HL-60 (cell line): ENCODE measurements around the gene ABCE1.

ENCODE experiments used
- DNase-seq, 2 experiments: peaks; one replicate each; pipeline ENCODE4 v3.0.0-alpha.2; 2010 to 2020; ENCODE audit warnings: low read depth in 1 of 2, low spot score in 1 of 2
- H3K27ac ChIP-seq: fragments of 250-450 bp; sonication (Bioruptor Pico); replicated peaks from 2 replicates; pipeline ENCODE4 v1.5.1; 2020; ENCODE audit warnings: mild to moderate bottlenecking, moderate library complexity
- H3K27me3 ChIP-seq: fragments of 250-450 bp; sonication (Bioruptor Pico); 2 replicates; pipeline ENCODE4 v1.5.1; 2021; ENCODE audit warnings: mild to moderate bottlenecking, moderate library complexity; ENCODE audit not compliant: insufficient read depth, poor library complexity, severe bottlenecking
- H3K4me3 ChIP-seq: replicated peaks from 2 replicates; pipeline ENCODE4 v1.5.1; 2011; ENCODE audit warnings: mild to moderate bottlenecking, control low read depth, low read length; ENCODE audit not compliant: insufficient read depth
- CTCF ChIP-seq: IDR thresholded peaks from one replicate; pipeline ENCODE4 v1.5.1; 2011; ENCODE audit warnings: low read length, control low read depth, inconsistent platforms; ENCODE audit not compliant: insufficient read depth
- GABPA ChIP-seq: IDR thresholded peaks from 2 replicates; pipeline ENCODE4 v1.6.1; 2012; ENCODE audit warnings: low read depth
- POLR2AphosphoS5 ChIP-seq: IDR thresholded peaks from 2 replicates; pipeline ENCODE4 v1.6.1; 2012; ENCODE audit warnings: low read depth
- SPI1 ChIP-seq: IDR thresholded peaks from 2 replicates; pipeline ENCODE4 v1.6.1; 2012; ENCODE audit warnings: low read depth, mild to moderate bottlenecking, borderline replicate concordance
- TF ChIP-seq, protein P1 (sequence below): IDR thresholded peaks from 2 replicates; pipeline ENCODE4 v1.6.1; 2012; ENCODE audit warnings: low read depth; ENCODE audit not compliant: insufficient replicate concordance

Gene ABCE1

DNA sequence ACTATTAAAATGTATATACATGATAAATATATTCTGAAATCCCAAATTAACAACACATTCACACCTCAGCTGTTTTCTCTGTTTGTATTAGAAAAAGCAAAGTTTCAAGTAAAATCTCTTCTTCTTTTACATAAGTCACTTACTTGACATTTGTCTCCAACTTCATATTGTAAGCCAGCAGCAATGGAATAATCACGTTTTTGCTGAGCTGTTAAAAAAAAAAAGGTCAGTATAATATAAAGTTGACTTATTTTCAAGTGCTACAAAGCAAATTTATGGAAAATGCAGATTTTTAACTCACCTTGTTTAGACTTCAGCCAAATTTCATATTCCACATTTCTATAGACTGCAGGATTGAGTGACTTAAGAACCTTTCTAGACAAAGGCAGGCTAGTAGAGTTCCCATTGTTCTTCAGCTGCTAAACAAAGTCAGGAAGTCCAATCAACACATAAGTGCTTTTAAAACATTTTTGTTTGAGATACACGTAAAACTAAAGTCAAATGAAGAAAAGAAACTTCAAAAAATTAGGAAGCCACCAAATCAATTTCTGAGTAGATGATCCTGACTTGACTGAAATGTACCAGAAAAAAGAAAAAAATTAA, 57.3 kb downstream of the ABCE1 start:
- TF ChIP-seq SPI1, result no peak
- TF ChIP-seq GABPA, result no peak
- TF ChIP-seq, protein P1, sequence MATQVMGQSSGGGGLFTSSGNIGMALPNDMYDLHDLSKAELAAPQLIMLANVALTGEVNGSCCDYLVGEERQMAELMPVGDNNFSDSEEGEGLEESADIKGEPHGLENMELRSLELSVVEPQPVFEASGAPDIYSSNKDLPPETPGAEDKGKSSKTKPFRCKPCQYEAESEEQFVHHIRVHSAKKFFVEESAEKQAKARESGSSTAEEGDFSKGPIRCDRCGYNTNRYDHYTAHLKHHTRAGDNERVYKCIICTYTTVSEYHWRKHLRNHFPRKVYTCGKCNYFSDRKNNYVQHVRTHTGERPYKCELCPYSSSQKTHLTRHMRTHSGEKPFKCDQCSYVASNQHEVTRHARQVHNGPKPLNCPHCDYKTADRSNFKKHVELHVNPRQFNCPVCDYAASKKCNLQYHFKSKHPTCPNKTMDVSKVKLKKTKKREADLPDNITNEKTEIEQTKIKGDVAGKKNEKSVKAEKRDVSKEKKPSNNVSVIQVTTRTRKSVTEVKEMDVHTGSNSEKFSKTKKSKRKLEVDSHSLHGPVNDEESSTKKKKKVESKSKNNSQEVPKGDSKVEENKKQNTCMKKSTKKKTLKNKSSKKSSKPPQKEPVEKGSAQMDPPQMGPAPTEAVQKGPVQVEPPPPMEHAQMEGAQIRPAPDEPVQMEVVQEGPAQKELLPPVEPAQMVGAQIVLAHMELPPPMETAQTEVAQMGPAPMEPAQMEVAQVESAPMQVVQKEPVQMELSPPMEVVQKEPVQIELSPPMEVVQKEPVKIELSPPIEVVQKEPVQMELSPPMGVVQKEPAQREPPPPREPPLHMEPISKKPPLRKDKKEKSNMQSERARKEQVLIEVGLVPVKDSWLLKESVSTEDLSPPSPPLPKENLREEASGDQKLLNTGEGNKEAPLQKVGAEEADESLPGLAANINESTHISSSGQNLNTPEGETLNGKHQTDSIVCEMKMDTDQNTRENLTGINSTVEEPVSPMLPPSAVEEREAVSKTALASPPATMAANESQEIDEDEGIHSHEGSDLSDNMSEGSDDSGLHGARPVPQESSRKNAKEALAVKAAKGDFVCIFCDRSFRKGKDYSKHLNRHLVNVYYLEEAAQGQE, result no peak
- H3K27ac ChIP-seq, result no peak overlapping the region

DNA sequence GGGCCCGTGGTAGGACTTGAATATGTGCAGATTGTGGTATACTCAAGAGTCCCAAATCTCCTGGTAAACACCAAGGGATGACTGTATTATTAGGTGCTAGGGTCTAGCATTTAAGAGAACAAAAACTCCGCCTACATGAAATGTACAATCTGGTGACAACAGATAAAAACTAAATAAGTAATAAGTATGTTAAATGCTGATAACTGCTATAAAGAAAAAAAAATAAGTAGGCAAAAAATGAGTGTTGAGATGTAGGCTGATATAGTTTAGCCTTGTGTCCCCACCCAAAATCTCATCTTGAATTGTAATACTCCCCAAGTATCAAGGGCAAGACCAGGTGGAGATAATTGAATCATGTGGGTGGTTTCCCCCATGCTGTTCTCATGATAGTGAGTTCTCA, 58.9 kb downstream of the ABCE1 start:
- H3K4me3 ChIP-seq, result no peak overlapping the region
- TF ChIP-seq GABPA (no peak), CTCF (no peak), POLR2AphosphoS5 (no peak), SPI1 (no peak)
- TF ChIP-seq, protein P1, result no peak
- no peak overlapping the region for H3K27ac ChIP-seq
- no peaks in the 10 kb centered on the region for H3K27me3 ChIP-seq
- DNase-seq, result no peak

More for the DNA sequence above, 57.3 kb downstream of the ABCE1 start:
- Histone ChIP-seq H3K27me3 (no peaks in the 10 kb centered on the region), H3K4me3 (no peak overlapping the region)
- no peak for DNase-seq

DNA sequence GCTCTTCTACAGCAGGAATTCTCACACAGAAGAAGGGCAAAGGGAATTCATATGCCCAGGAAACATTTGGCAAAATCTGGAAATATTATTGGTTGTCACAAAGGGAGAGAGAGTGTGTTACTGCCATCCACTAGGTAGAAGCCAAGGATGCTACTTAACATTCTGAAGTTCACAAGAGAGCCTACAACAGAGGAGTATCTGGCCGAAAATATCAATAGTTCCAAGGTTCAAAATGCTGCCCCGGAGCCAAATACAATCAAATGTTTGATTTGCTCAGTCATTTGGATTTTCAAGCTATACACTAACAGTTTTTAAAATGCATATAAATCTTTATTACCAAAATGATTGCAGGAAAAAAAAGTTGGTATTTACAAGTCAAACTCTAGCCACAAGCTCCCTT, 63.4 kb downstream of the ABCE1 start:
- H3K27ac ChIP-seq, result no peak overlapping the region
- DNase-seq, result no peak
- no peaks in the 10 kb centered on the region for H3K27me3 ChIP-seq
- H3K4me3 ChIP-seq, result no peak overlapping the region
- no peak for TF ChIP-seq CTCF
- no peak for TF ChIP-seq SPI1
- no peak for TF ChIP-seq GABPA
- TF ChIP-seq, protein P1, result no peak
- TF ChIP-seq POLR2AphosphoS5, result no peak
